ENCODE results near the gene ANKRD30B. TPM values are rescaled to one million over a fixed set of nuclear protein-coding genes. Genes with fewer than 3 reads are reported as not detected.
A peak's percentile ranks its signal among the peaks of the same experiment; 100 is the strongest.
"Not testable (repeated sequence)": the region's sequence is repeated elsewhere in the genome, so short reads cannot be mapped to it uniquely, and the experiment has no call there.

ANKRD30B gene
- 7.1 and 7.3 TPM in 2 replicates for total RNA-seq (2014; rRNA removed; shearing (Covaris generic))
- 1.3 and 2.3 TPM in 2 replicates for polyA plus RNA-seq (2015; cell fraction: cytosol; rRNA removed)
- 2.5 and 5.7 TPM in 2 replicates for polyA plus RNA-seq (2015; cell fraction: nucleus; rRNA removed)

- no peak for DNase-seq (ENCODE audit: low read depth, low spot score)
- in situ Hi-C loops (cut with HindIII; ENCODE audit: low pct_unique_long_range_greater_than_20kb, low sequenced_read_pairs): no loop called here
Observed at GRCh38 chr18:14747513-14748474, at the start of gene ANKRD30B. Gene ANKRD30B (plus strand): TSS chr18:14748172. CDS start chr18:14748420, 248 bp downstream.

GRCh38 chr18:14701286-14702040 is 46.5 kb upstream of the ANKRD30B start:
- in situ Hi-C loops (cut with HindIII; ENCODE audit: low pct_unique_long_range_greater_than_20kb, low sequenced_read_pairs): not testable (repeated sequence)
- peak; percentile 64 for DNase-seq (ENCODE audit: low read depth, low spot score)

- DNase-seq (ENCODE audit: low read depth, low spot score); in situ Hi-C loops (cut with HindIII; ENCODE audit: low pct_unique_long_range_greater_than_20kb, low sequenced_read_pairs): not testable (repeated sequence)
Observed at GRCh38 chr18:14709761-14710160, 38.2 kb upstream of the ANKRD30B start.

GRCh38 chr18:14721569-14721968 is 26.4 kb upstream of the ANKRD30B start:
- in situ Hi-C loops (cut with HindIII; ENCODE audit: low pct_unique_long_range_greater_than_20kb, low sequenced_read_pairs): not testable (repeated sequence)
- peak; percentile 19 for DNase-seq (ENCODE audit: low read depth, low spot score)

GRCh38 chr18:14739056-14739455 is 8.9 kb upstream of the ANKRD30B start:
- in situ Hi-C loops (cut with HindIII; ENCODE audit: low pct_unique_long_range_greater_than_20kb, low sequenced_read_pairs); DNase-seq (ENCODE audit: low read depth, low spot score): not testable (repeated sequence)

GRCh38 chr18:14746897-14747296 is 1.1 kb upstream of the ANKRD30B start:
- no peak for DNase-seq (ENCODE audit: low read depth, low spot score)
- in situ Hi-C loops (cut with HindIII; ENCODE audit: low pct_unique_long_range_greater_than_20kb, low sequenced_read_pairs): no loop called here

- no peak for DNase-seq (ENCODE audit: low read depth, low spot score)
- in situ Hi-C loops (cut with HindIII; ENCODE audit: low pct_unique_long_range_greater_than_20kb, low sequenced_read_pairs): no loop called here
Observed at GRCh38 chr18:14748496-14748895, 524 bp downstream of the ANKRD30B start.

- DNase-seq (ENCODE audit: low read depth, low spot score); in situ Hi-C loops (cut with HindIII; ENCODE audit: low pct_unique_long_range_greater_than_20kb, low sequenced_read_pairs): not testable (repeated sequence)
Observed at GRCh38 chr18:14763566-14763965, 15.6 kb downstream of the ANKRD30B start.

GRCh38 chr18:14767474-14767873 is 19.5 kb downstream of the ANKRD30B start:
- in situ Hi-C loops (cut with HindIII; ENCODE audit: low pct_unique_long_range_greater_than_20kb, low sequenced_read_pairs): no loop called here
- DNase-seq (ENCODE audit: low read depth, low spot score): no peak

- in situ Hi-C loops (cut with HindIII; ENCODE audit: low pct_unique_long_range_greater_than_20kb, low sequenced_read_pairs): no loop called here
- no peak for DNase-seq (ENCODE audit: low read depth, low spot score)
Observed at GRCh38 chr18:14768241-14768640, 20.3 kb downstream of the ANKRD30B start.

- in situ Hi-C loops (cut with HindIII; ENCODE audit: low pct_unique_long_range_greater_than_20kb, low sequenced_read_pairs): no loop called here
- no peak for DNase-seq (ENCODE audit: low read depth, low spot score)
Observed at GRCh38 chr18:14769381-14769780, 21.4 kb downstream of the ANKRD30B start.

- in situ Hi-C loops (cut with HindIII; ENCODE audit: low pct_unique_long_range_greater_than_20kb, low sequenced_read_pairs): no loop called here
Observed at GRCh38 chr18:14776801-14777200, 28.8 kb downstream of the ANKRD30B start.

GRCh38 chr18:14781671-14782070 is 33.7 kb downstream of the ANKRD30B start:
- DNase-seq (ENCODE audit: low read depth, low spot score): no peak
- in situ Hi-C loops (cut with HindIII; ENCODE audit: low pct_unique_long_range_greater_than_20kb, low sequenced_read_pairs): no loop called here

More at GRCh38 chr18:14776801-14777200, 28.8 kb downstream of the ANKRD30B start:
- no peak for DNase-seq (ENCODE audit: low read depth, low spot score)

GRCh38 chr18:14784133-14784532 is 36.2 kb downstream of the ANKRD30B start:
- in situ Hi-C loops (cut with HindIII; ENCODE audit: low pct_unique_long_range_greater_than_20kb, low sequenced_read_pairs): no loop called here
- no peak for DNase-seq (ENCODE audit: low read depth, low spot score)

- in situ Hi-C loops (cut with HindIII; ENCODE audit: low pct_unique_long_range_greater_than_20kb, low sequenced_read_pairs); DNase-seq (ENCODE audit: low read depth, low spot score): not testable (repeated sequence)
Observed at GRCh38 chr18:14796876-14797275, 48.9 kb downstream of the ANKRD30B start.

- DNase-seq (ENCODE audit: low read depth, low spot score); in situ Hi-C loops (cut with HindIII; ENCODE audit: low pct_unique_long_range_greater_than_20kb, low sequenced_read_pairs): not testable (repeated sequence)
Observed at GRCh38 chr18:14797969-14798764, 50.2 kb downstream of the ANKRD30B start.

GRCh38 chr18:14811081-14811480 is 63.1 kb downstream of the ANKRD30B start:
- in situ Hi-C loops (cut with HindIII; ENCODE audit: low pct_unique_long_range_greater_than_20kb, low sequenced_read_pairs); DNase-seq (ENCODE audit: low read depth, low spot score): not testable (repeated sequence)
